GM19438 (cell line): ENCODE measurements around the gene LCE3D.
"Not testable (repeated sequence)": the region's sequence is repeated elsewhere in the genome, so short reads cannot be mapped to it uniquely, and the experiment has no call there.

Source experiments
- ATAC-seq: cut with Tn5 transposase; IDR thresholded peaks from one replicate; pipeline ENCODE4 v1.9.1; 2021; ENCODE audit warnings: low read depth; ENCODE audit not compliant: unreplicated experiment

LCE3D gene, protein sequence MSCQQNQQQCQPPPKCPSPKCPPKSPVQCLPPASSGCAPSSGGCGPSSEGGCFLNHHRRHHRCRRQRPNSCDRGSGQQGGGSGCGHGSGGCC

GRCh38 chr1:152580433-152580832 is at the start of gene LCE3D:
Gene LCE3D, minus strand, starts transcription at chr1:152580516. Its CDS starts 580 bp downstream, at chr1:152579936.
- ATAC-seq = no peak

GRCh38 chr1:152626744-152627143 is 46.4 kb upstream of the LCE3D start:
- no peak for ATAC-seq

- ATAC-seq = no peak
Measured at GRCh38 chr1:152623203-152623844, 43.0 kb upstream of the LCE3D start.

DNA sequence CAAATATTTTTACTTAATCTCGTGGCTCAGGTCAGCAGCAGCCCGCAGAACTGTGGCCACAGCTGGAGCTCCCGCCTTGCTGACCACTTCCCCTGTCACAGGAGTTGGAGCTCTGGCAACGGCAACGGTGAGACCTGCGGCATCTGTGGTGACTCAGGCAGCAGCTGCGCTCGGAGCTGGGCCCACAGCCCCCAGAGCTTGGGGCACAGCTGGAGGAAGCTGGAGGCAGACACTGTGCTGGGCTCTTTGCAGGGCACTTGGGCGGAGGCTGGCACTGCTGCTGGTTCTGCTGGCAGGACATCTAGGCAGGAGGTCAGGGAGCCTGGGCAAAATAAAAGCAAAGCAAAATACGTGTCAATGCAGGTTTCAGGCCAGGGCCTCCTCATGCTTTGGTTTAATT is 42.5 kb upstream of the LCE3D start, which contains the start of gene LCE3A:
Gene LCE3A (minus strand): TSS at position 301 of the 400 bp plus-strand sequence. CDS start 0 bp downstream, at position 301.
- no peak for ATAC-seq

- no peak for ATAC-seq
Measured at GRCh38 chr1:152621993-152622392, 41.7 kb upstream of the LCE3D start.

- no peak for ATAC-seq
Measured at GRCh38 chr1:152613511-152613910, 33.2 kb upstream of the LCE3D start, which contains the start of gene LCE3B. Gene LCE3B, plus strand, starts transcription at chr1:152613811. Its CDS starts 0 bp downstream, at chr1:152613811.

DNA sequence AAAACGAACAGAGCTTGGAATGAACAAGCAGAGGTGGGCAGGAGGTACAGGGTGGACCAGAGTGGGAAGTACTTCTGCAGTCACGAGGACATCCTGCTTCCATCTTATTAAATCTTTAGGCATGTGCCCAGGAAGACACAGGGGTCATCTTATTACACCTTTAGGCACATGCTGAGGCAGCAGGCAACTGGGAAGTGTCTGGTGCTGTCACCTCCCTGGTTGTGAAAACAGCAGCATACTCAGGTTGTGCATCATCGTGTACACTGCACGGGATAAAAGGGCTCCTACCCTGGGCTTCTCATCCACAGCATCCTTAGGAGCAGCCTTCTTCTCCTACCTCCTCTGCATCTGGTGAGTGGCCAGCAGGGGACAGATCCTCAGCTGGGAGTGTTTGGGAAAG is 19.6 kb upstream of the LCE3D start, which contains the start of gene LCE3C:
Gene LCE3C (plus strand): TSS at position 301 of the 400 bp plus-strand sequence. CDS start 498 bp downstream, outside the sequence.
- no peak for ATAC-seq

DNA sequence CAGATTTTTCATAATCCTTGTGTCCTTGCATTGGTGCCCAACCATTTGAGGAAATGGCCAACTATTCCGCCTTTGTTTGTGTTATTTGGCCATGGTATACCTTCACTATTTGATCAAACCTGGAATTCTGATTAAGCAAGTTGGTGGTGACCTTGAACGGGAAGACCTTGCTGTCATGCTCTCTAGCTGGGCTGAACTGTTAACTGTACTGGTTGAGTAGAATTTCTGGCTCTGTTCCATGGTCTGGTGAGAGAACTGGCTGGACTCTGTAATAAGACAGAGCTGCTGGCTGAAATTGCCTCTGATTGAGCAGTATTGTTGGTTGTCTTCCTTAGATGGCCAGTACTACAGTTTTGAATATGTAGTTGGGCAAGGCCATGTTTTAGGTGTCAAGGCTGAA is 16.7 kb upstream of the LCE3D start:
- ATAC-seq = no peak

DNA sequence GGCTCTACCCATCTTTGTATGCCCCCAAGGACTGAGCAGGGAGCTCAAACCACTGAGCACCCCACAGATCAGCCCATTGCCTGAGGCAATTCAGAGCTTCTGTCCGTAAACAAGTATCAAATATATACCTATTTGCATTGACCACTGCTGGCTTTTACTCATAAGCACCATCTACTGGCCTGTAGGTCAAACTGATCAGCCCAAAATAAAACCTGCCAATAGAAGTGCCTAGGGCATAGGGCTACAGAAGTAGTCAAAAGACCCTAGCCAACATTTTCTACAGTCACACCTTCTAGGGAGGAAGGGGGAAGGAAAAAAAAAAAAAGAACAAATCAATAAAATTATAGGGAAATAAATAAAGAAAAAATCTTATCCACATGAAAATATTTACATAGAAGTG is 5.3 kb upstream of the LCE3D start:
- ATAC-seq = no peak

GRCh38 chr1:152582647-152583046 is 2.3 kb upstream of the LCE3D start:
- no peak for ATAC-seq

GRCh38 chr1:152579526-152579925 is 790 bp downstream of the LCE3D start:
- ATAC-seq = not testable (repeated sequence)

GRCh38 chr1:152577168-152577567 is 3.1 kb downstream of the LCE3D start:
- no peak for ATAC-seq

GRCh38 chr1:152566681-152567080 is 13.6 kb downstream of the LCE3D start, which contains the start of gene LCE3E:
Gene LCE3E, minus strand, starts transcription at chr1:152566780. Its CDS starts 572 bp downstream, at chr1:152566208.
- ATAC-seq = no peak

- no peak for ATAC-seq
Measured at GRCh38 chr1:152565535-152566215, 14.6 kb downstream of the LCE3D start.

GRCh38 chr1:152565115-152565514 is 15.2 kb downstream of the LCE3D start:
- no peak for ATAC-seq

DNA sequence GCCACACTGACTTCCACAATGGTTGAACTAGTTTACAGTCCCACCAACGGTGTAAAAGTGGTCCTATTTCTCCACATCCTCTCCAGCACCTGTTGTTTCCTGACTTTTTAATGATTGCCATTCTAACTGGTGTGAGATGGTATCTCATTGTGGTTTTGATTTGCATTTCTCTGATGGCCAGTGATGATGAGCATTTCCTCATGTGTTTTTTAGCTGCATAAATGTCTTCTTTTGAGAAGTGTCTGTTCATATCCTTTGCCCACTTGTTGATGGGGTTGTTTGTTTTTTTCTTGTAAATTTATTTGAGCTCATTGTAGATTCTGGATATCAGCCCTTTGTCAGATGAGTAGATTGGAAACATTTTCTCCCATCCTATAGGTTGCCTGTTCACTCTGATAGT is 32.0 kb downstream of the LCE3D start:
- not testable (repeated sequence) for ATAC-seq

DNA sequence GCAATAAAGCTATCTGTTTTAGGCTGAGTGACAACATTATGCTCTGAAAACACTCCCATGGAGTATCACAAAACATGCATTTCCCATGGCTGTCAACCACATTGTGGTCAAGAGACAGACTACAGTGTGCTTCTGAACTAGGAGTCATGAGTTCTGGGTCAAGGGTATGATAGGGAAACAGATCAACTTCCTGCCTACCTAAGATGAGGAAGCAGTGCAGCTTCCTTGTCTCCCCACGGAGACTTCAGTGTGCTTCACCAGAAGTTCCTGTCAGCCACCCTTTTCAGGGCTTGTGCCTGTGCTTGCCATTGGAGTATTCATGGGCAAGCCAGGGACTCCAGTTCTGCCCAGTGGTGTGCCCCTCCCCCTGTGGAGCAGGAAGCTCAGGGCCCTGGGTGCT is 33.6 kb downstream of the LCE3D start:
- no peak for ATAC-seq

DNA sequence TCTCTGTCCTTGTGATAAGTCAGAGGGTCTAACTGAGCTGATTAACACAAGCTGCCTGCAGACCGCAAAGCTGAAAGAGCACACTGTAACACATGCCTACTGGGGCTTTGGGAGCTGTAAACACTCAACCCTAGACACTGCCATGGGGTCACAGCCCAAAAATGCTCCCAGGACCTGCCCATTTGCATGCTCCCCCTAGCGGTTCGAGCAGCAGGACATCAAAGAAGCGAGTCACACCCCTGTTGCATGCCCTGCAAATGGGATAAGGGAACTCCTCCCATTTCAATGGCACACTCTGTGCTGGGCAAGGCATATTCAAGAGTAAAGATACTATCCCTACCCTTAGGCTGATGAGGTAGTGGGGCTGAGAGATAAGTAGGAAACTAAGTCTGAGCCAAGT is 36.5 kb downstream of the LCE3D start:
- no peak for ATAC-seq

DNA sequence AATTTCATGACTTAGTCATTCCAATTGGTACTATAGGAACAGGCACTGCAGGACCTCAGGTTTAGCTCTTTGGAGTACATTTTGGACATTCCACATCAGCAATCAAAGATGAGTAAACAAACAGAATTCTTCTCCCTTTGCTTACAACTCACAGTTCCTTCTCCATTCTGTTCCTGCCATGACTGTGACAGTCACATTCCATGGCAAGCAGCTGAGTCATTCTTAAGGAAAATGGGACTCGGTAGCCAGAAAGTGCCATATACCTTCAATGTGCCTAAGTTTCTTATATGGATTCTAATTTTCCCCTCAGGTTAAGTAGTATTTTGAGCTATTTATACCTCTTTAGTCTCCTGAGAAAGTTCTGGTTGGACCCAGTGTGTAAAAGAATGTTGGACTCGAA is 40.4 kb downstream of the LCE3D start:
- no peak for ATAC-seq

DNA sequence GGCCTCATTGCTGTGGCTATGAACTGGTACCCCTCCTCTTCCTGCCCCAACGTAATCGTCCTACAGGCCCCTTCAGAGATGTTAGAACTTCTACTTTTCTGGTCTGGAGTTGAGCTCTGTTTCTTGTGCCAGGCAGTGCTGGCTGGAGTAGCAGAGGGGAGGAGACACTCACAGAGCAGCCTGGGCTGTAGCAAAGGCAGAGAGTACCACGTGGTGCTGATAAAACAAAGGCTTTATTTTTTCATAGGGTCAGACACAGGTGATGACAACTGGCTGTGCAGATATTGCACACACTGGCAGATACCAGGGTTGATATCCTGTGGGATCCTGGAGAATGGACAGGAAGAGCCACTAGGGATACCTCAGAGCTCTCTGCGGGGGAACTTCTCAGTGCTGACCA is 42.8 kb downstream of the LCE3D start:
- ATAC-seq = no peak

DNA sequence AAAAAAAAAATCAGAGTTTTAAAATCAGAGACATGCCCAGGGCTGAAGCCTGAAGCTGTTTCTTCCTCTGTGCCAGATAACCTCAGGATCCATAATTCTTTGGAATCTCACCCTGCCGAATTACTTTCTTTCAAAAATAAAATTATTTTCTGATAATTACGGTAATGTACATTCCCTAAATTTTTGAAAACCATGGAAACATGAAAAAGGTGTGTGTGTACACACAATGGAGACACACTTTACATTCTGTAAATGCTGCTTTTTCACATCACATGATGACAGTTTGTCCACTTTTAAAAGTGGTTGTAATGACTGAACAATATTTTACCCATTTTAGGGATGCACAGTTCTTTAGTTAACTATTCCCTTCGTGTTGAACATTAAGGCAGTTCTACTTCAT is 44.5 kb downstream of the LCE3D start:
- ATAC-seq = no peak
